Gastrocnemius medialis (tissue), 4 donors: ENCODE data around the gene DHPS. TPM values are rescaled to one million over a fixed set of nuclear protein-coding genes. Genes with fewer than 3 reads are reported as not detected.
"Not testable (repeated sequence)": the region's sequence is repeated elsewhere in the genome, so short reads cannot be mapped to it uniquely, and the experiment has no call there.

Source experiments
- ATAC-seq, 2 donors: fragments of 150-250 bp; one replicate each; pipeline ENCODE4 v1.9.1; 2016
- DNase-seq, 2 donors: peaks; one replicate each; pipeline ENCODE4 v3.0.0-alpha.2; 2019
- H3K27ac ChIP-seq, 4 donors: fragments of 200-600 bp; sonication (generic); 1 replicate in 1 of 4; 2 replicates in 3 of 4; pipeline ENCODE4 v1.5.1; 2016 to 2018; ENCODE audit warnings: mild to moderate bottlenecking in 2 of 4, moderate library complexity in 1 of 4
- H3K27me3 ChIP-seq, 3 donors: fragments of 200-600 bp; sonication (generic) in 2 of 3; 1 replicate in 1 of 3; 2 replicates in 2 of 3; pipeline versions ENCODE4 v1.5.1 to v1.6.0; 2016 to 2019; ENCODE audit warnings: mild to moderate bottlenecking in 1 of 3, moderate library complexity in 1 of 3
- H3K36me3 ChIP-seq, 2 donors: fragments of 200-600 bp; sonication (generic) in 1 of 2; one replicate each; pipeline ENCODE4 v1.5.1; 2017 to 2018
- H3K4me1 ChIP-seq, 2 donors: fragments of 200-600 bp; sonication (generic) in 1 of 2; one replicate each; pipeline ENCODE4 v1.5.1; 2016 to 2017; ENCODE audit warnings: mild to moderate bottlenecking in 2 of 2
- H3K4me3 ChIP-seq, 4 donors: fragments of 200-600 bp; sonication (generic) in 3 of 4; 1 replicate in 1 of 4; 2 replicates in 3 of 4; pipeline ENCODE4 v1.5.1; 2016 to 2019; ENCODE audit warnings: mild to moderate bottlenecking in 2 of 4
- H3K9me3 ChIP-seq, 3 donors: fragments of 200-600 bp; sonication (generic) in 2 of 3; 1 replicate in 1 of 3; 2 replicates in 2 of 3; pipeline ENCODE4 v1.5.1; 2016 to 2019
- CTCF ChIP-seq, 5 experiments: fragments of 450-650 bp in 3 of 5; fragments of 200-600 bp in 2 of 5; sonication (generic) in 2 of 5; IDR thresholded peaks in 4 of 5; conservative IDR thresholded peaks in 1 of 5; 1 replicate in 4 of 5; 2 replicates in 1 of 5; pipeline ENCODE4 v1.5.1; 2016 to 2019; ENCODE audit warnings: antibody characterized with exemption in 5 of 5, mild to moderate bottlenecking in 3 of 5, moderate library complexity in 3 of 5
- POLR2A ChIP-seq, 2 donors: fragments of 450-650 bp; IDR thresholded peaks; one replicate each; pipeline ENCODE4 v1.6.1; 2017; ENCODE audit warnings: antibody characterized with exemption in 2 of 2, mild to moderate bottlenecking in 2 of 2, moderate library complexity in 2 of 2
- in situ Hi-C, 4 donors: fragments of 200-750 bp; cut with MboI; loops; one replicate each; pipeline versions ENCODE4 v1.15.0 to v1.8.0; 2017; ENCODE audit warnings: low sequenced_read_pairs in 4 of 4
- intact Hi-C: fragments of 100-400 bp; cut with DNase I; formaldehyde crosslinking; loops from one replicate; pipeline ENCODE4 v1.15.1; 2023; ENCODE audit warnings: low total_unique reads
- total RNA-seq, 4 donors: library from RNA; depleted of rRNA; stranded (reverse); fragments of >200 nt; gene quantifications; one replicate each; pipeline versions ENCODE4 v1.1.0 to v1.2.3, GENCODE V29; 2016

DHPS gene
- total RNA-seq, 4 donors from 2014 or later: 115 to 184 (median 127) TPM

DNA sequence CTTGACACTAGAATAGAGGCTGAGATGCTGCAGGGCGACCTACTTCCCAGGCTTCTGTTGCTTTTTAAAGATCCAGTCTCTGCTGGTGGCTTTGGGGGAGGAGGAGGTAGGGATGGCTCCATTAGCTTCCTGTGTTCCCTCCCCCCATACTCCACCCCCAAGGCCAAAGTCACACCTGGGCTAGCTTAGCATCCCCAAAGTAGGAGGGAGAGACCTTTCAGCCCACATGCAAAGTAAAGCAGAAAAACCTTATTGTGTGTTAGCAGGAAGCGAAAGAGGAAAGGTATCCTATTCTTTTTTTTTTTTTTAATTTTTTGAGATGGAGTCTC, 45.3 kb upstream of the DHPS start:
- DNase-seq (no peak), ATAC-seq (no peak)
- Histone ChIP-seq H3K27me3 (no peaks in the 10 kb centered on the region), H3K27ac (no peak overlapping the region), H3K4me3 (no peak overlapping the region), H3K36me3 (peaks cover 0 to 38% of the 10 kb centered on the region in 2 donors), H3K4me1 (peaks cover 16 to 19% of the 10 kb centered on the region in 2 donors), H3K9me3 (no peaks in the 10 kb centered on the region)
- TF ChIP-seq CTCF (IDR thresholded peaks at IDR 0.05 in 4 of 5, conservative IDR thresholded peaks at IDR 0.05 in 1 of 5): no peak
- TF ChIP-seq POLR2A (IDR thresholded peaks at IDR 0.05): no peak
- in situ Hi-C loops (no loop called here), intact Hi-C loops (no loop called here)

GRCh38 chr19:12725612-12726011, 43.9 kb upstream of the DHPS start:
- DNase-seq, H3K27me3 ChIP-seq, intact Hi-C loops, H3K4me3 ChIP-seq, ATAC-seq, H3K27ac ChIP-seq, in situ Hi-C loops, H3K9me3 ChIP-seq: not testable (repeated sequence)
- Histone ChIP-seq H3K36me3 (peaks cover 0 to 27% of the 10 kb centered on the region in 2 donors), H3K4me1 (peaks cover 17 to 19% of the 10 kb centered on the region in 2 donors)

GRCh38 chr19:12723641-12724426, 42.2 kb upstream of the DHPS start, which contains the start of gene TNPO2:
Gene TNPO2, minus strand, starts transcription at chr19:12723932. Its CDS starts 2,955 bp downstream, at chr19:12720977.
- Histone ChIP-seq H3K36me3 (peaks cover 0 to 12% of the 10 kb centered on the region in 2 donors), H3K27me3 (no peaks in the 10 kb centered on the region), H3K4me3 (peak within 1 kb of the TSS; percentile 72 to 83 (median 76)), H3K27ac (peak within 1 kb of the TSS; percentile 87 to 99 (median 94)), H3K9me3 (no peaks in the 10 kb centered on the region), H3K4me1 (peaks cover 26 to 29% of the 10 kb centered on the region in 2 donors)
- DNase-seq (peak; percentile 54), ATAC-seq (peak; percentile 32 to 33)
- intact Hi-C loops: loop anchor here (5.0 kb wide), 3 partner anchors 42 to 208 kb away; partner anchors contain the start of genes DHPS, FARSA and JUNB
- in situ Hi-C loops: no loop called here
- no peak for TF ChIP-seq CTCF (IDR thresholded peaks at IDR 0.05 in 4 of 5, conservative IDR thresholded peaks at IDR 0.05 in 1 of 5)
- TF ChIP-seq POLR2A (IDR thresholded peaks at IDR 0.05): peak; percentile 47

DNA sequence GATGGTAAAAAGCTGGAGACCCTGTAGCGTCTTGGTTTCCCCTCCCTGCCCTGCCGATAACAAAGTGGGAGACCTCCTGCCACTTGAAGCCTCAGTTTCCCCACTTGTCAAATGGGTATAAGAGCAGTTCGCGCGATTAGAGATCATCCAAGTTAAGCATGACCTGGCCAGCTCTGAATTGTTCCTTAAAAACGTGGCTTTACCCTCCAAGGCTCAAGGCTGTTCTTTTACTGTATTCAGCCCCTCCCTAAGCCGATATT, 41.6 kb upstream of the DHPS start:
- intact Hi-C loops: loop anchor here (5.0 kb wide), 3 partner anchors 41 to 209 kb away; partner anchors contain the start of genes DHPS, FARSA and JUNB
- TF ChIP-seq POLR2A (IDR thresholded peaks at IDR 0.05) (no peak), CTCF (IDR thresholded peaks at IDR 0.05 in 4 of 5, conservative IDR thresholded peaks at IDR 0.05 in 1 of 5) (no peak)
- Histone ChIP-seq H3K27me3 (no peaks in the 10 kb centered on the region), H3K27ac (peak overlapping the region; percentile 87 to 99 (median 94)), H3K4me3 (peak overlapping the region; percentile 72 to 83 (median 76)), H3K4me1 (peaks cover 26 to 29% of the 10 kb centered on the region in 2 donors), H3K36me3 (peaks cover 0 to 12% of the 10 kb centered on the region in 2 donors), H3K9me3 (no peaks in the 10 kb centered on the region)
- no peak for ATAC-seq
- DNase-seq: no peak
- in situ Hi-C loops: no loop called here

DNA sequence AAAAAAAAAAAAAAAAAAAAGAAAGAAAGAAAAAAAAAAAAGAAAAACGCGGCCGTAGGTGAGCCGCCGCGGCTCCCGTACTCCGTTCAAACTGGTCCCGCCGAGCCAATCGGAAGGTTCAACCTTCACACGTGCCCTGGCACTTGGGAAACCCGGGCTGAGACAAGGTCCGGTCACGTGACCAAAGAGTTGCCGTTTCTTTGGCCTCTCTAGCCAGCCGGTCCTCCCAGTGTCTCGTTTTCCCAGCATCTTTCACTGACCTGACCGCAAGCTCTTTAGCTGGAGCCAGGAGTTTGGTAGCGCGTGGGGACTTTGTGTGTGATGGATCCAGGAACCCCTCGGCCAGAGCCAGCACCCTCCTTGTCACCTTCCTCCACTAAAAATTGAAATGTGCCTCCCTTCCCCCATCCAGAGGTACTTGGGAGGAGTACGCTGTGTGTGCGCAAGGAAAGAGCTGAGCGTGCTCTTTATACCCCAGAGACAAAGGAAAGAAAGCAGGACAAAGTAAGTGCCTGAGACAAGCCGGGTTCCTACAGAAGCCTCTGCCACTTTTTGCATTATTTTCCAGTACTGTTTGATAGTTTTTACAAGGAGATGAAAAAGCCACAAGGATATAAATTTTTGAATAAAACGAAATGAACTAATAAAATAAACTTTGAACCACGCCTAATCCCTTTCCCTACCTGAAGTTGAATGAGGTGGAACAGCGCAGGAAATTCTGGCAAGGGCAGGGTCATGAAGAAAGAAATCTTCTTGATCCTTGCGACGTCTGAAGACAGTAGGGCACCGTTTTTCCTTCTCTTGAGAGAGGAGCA, 41.1 kb upstream of the DHPS start:
- peaks cover 26 to 29% of the 10 kb centered on the region in 2 donors for H3K4me1 ChIP-seq
- in situ Hi-C loops (no loop called here), intact Hi-C loops (loop anchor here (1.0 to 5.0 kb wide), 4 partner anchors 12 to 210 kb away; partner anchors contain the start of genes DHPS, FARSA, JUNB and TRIR)
- DNase-seq: peak; percentile 98 to 99
- no peaks in the 10 kb centered on the region for H3K9me3 ChIP-seq
- peaks cover 0 to 13% of the 10 kb centered on the region in 2 donors for H3K36me3 ChIP-seq
- TF ChIP-seq CTCF (IDR thresholded peaks at IDR 0.05 in 4 of 5, conservative IDR thresholded peaks at IDR 0.05 in 1 of 5) (peak in 1 of 5 experiments; percentile 42), POLR2A (IDR thresholded peaks at IDR 0.05) (peak; percentile 30 to 35)
- peak overlapping the region; percentile 72 to 83 (median 76) for H3K4me3 ChIP-seq
- peak overlapping the region; percentile 87 to 99 (median 94) for H3K27ac ChIP-seq
- peak; percentile 96 for ATAC-seq
- no peaks in the 10 kb centered on the region for H3K27me3 ChIP-seq
